ENCODE data around the gene MAD1L1. TPM values are rescaled to one million over a fixed set of nuclear protein-coding genes. Genes with fewer than 3 reads are reported as not detected.

The MAD1L1 gene
- total RNA-seq, 1 donor from 2014 or later = 59.6 TPM

DNA sequence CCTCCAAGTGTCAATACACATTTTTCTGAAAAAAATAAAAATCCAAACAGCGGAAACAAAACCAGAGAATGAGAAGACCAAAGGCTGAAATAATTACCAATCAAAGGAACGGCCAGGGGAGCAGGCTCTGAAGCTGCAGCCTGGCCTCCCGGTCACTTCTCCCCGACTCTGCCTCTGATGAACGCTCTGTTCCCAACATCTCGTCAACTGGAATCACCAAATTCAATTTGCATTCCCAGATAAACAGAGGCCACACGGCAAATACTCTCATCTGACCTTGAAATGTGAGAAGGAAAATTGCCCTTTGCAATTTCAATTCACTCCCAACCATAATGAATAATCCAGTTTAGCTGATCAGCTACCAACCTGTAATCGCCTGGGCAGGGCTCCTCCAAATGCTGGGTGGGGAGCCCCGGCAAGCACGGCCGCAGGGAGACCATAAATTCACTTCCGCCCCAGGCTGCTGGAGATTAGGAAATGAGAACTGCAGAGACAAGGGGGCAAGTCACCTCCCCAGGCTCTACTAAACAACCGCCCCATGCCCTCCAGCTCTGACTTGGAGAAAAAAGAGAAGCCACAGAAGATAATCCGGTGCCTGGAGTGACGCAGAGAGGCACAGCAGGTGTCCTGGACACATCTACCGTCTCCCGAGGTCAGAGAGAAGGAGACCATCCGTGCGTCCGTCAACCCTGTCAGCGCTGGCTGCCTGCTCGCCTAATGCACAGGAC, 153.2 kb downstream of the MAD1L1 start:
- H3K27ac ChIP-seq = no peak overlapping the region
- H3K36me3 ChIP-seq = peaks cover 0 to 9% of the 10 kb centered on the region in 2 donors
- no peaks in the 10 kb centered on the region for H3K4me1 ChIP-seq
- intact Hi-C loops (cut with DNase I) = no loop called here
- H3K9me3 ChIP-seq = no peaks in the 10 kb centered on the region
- TF ChIP-seq, protein P1, sequence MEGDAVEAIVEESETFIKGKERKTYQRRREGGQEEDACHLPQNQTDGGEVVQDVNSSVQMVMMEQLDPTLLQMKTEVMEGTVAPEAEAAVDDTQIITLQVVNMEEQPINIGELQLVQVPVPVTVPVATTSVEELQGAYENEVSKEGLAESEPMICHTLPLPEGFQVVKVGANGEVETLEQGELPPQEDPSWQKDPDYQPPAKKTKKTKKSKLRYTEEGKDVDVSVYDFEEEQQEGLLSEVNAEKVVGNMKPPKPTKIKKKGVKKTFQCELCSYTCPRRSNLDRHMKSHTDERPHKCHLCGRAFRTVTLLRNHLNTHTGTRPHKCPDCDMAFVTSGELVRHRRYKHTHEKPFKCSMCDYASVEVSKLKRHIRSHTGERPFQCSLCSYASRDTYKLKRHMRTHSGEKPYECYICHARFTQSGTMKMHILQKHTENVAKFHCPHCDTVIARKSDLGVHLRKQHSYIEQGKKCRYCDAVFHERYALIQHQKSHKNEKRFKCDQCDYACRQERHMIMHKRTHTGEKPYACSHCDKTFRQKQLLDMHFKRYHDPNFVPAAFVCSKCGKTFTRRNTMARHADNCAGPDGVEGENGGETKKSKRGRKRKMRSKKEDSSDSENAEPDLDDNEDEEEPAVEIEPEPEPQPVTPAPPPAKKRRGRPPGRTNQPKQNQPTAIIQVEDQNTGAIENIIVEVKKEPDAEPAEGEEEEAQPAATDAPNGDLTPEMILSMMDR (IDR thresholded peaks at IDR 0.05) = no peak
- no peak overlapping the region for H3K4me3 ChIP-seq
- no peaks in the 10 kb centered on the region for H3K27me3 ChIP-seq
- no peak for DNase-seq (ENCODE audit: low spot score in 2 of 2)

DNA sequence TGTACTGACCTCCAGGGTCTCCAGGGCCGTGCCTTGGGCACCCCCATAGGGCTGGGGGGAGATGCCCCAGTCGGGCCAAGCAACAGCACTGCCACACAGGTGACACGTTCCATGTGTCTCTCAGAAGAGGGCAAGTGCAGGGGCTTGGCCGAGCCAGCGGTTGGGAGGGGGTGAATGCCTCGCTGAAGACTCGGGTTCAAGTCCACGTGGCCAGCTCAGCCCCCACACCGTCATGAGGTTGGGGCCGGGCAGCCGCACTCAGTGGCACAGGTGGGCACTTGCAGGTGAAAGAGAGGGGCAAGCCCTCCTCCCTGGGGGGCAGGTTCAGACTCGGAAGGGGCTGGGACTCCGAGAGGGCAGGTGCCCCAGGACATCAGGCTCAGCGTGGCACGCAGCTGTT, 153.8 kb downstream of the MAD1L1 start:
- Histone ChIP-seq H3K4me3 (no peak overlapping the region), H3K9me3 (no peaks in the 10 kb centered on the region), H3K27ac (no peak overlapping the region), H3K27me3 (no peaks in the 10 kb centered on the region), H3K4me1 (no peaks in the 10 kb centered on the region), H3K36me3 (peaks cover 0 to 9% of the 10 kb centered on the region in 2 donors)
- TF ChIP-seq, protein P1 (IDR thresholded peaks at IDR 0.05) = no peak
- intact Hi-C loops (cut with DNase I) = no loop called here
- no peak for DNase-seq (ENCODE audit: low spot score in 2 of 2)

DNA sequence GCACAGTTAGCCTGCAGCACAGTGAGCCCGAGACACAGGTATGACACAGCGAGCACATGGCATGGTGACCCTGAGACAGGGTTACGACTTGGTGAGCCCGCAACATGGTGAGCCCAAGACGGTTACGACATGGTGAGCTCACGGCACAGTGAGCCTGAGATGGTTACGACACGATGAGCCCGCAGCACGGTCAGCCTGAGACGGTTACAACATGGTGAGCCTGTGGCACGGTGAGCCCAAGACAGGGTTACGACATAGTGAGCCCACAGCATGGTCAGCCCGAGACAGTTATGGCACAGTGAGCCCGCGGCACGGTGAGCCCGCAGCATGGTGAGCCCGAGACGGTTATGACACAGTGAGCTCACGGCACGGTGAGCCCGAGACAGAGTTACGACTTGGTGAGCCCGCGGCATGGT, 156.1 kb downstream of the MAD1L1 start:
- Histone ChIP-seq H3K36me3 (peaks cover 0 to 5% of the 10 kb centered on the region in 2 donors), H3K27ac (no peak overlapping the region), H3K27me3 (no peaks in the 10 kb centered on the region), H3K4me1 (no peaks in the 10 kb centered on the region), H3K4me3 (no peak overlapping the region), H3K9me3 (no peaks in the 10 kb centered on the region)
- intact Hi-C loops (cut with DNase I) = no loop called here
- TF ChIP-seq, protein P1 (IDR thresholded peaks at IDR 0.05) = no peak
- no peak for DNase-seq (ENCODE audit: low spot score in 2 of 2)

DNA sequence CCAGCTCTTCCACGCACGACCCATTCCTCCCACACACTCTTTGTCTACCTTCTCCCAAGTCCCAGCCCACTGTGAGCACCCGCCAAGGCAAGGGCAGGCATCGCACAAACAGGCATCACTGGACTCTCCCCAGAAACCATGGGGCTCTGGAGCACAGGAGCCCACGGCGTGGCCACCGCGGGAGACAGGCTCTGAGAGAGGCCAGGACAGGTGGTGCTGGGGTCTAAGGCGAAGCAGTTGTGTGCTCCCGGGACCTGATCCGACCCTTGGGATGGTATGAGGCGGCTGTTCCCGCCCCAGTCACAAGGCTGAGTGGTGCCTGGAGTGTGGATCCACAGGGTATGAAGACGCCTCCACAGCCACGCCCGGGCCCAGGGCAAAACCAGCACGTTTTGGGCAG, 156.9 kb downstream of the MAD1L1 start:
- H3K4me3 ChIP-seq = no peak overlapping the region
- TF ChIP-seq, protein P1 (IDR thresholded peaks at IDR 0.05) = no peak
- no peaks in the 10 kb centered on the region for H3K4me1 ChIP-seq
- H3K36me3 ChIP-seq = peaks cover 0 to 5% of the 10 kb centered on the region in 2 donors
- H3K27ac ChIP-seq = no peak overlapping the region
- DNase-seq (ENCODE audit: low spot score in 2 of 2) = no peak
- H3K9me3 ChIP-seq = no peaks in the 10 kb centered on the region
- no peaks in the 10 kb centered on the region for H3K27me3 ChIP-seq
- intact Hi-C loops (cut with DNase I) = no loop called here

DNA sequence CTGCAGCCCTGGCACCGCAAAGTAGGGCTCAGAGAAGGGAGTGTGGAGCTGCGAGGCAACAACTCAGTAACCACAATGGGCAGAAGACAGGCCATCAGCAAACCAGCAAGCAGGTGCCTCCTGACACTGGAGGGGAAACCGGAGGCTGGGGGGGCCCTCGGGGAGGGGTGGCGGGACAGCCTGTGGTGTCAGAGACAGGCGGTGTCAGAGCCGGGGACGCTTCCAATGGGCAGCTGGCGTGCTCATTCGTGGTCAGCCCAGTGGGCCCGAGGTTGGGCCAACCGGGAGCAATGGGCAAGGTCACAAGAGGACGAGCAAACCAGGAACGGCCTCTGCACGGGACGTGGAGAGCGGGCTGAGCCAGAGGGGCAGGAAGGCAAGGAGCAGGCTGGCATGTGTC, 158.1 kb downstream of the MAD1L1 start:
- H3K9me3 ChIP-seq = no peaks in the 10 kb centered on the region
- intact Hi-C loops (cut with DNase I) = no loop called here
- no peak overlapping the region for H3K27ac ChIP-seq
- H3K4me3 ChIP-seq = no peak overlapping the region
- H3K4me1 ChIP-seq = no peaks in the 10 kb centered on the region
- TF ChIP-seq, protein P1 (IDR thresholded peaks at IDR 0.05) = no peak
- no peak for DNase-seq (ENCODE audit: low spot score in 2 of 2)
- H3K27me3 ChIP-seq = no peaks in the 10 kb centered on the region
- H3K36me3 ChIP-seq = peaks cover 0 to 5% of the 10 kb centered on the region in 2 donors

Data from ascending aorta (tissue), 2 donors.